Liver (tissue), 3 donors: ENCODE results near the gene TMOD4.

Experiments
- CTCF ChIP-seq: fragments of 150-350 bp; IDR thresholded peaks from 2 replicates; pipeline ENCODE4 v1.5.1; 2017; ENCODE audit warnings: improper control_type of control experiment, low read depth, low read length; ENCODE audit not compliant: missing input control
- FOXA1 ChIP-seq: IDR thresholded peaks from 2 replicates; pipeline ENCODE4 v1.6.1; 2016; ENCODE audit warnings: antibody characterized with exemption
- RAD21 ChIP-seq, 2 donors: IDR thresholded peaks; 2 replicates each; pipeline ENCODE4 v1.6.1; 2016; ENCODE audit warnings: antibody characterized with exemption in 2 of 2, mild to moderate bottlenecking in 2 of 2
- YY1 ChIP-seq: IDR thresholded peaks from 2 replicates; pipeline ENCODE4 v1.6.1; 2016; ENCODE audit warnings: antibody characterized with exemption, mild to moderate bottlenecking
- donor health status: healthy.
- donor health status: healthy.

GRCh38 chr1:151158751-151159251 is 17.0 kb downstream of the TMOD4 start:
- TF ChIP-seq FOXA1, result no peak
- no peak for TF ChIP-seq CTCF
- no peak for TF ChIP-seq YY1
- TF ChIP-seq RAD21 (IDR thresholded peaks at IDR 0.05), result no peak
